HUES48 (cell line): ENCODE measurements around the gene MAGEC2.

Source experiments
- H3K27ac ChIP-seq: one replicate; pipeline ENCODE4 v1.7.0; 2013; ENCODE audit warnings: low read depth, low read length, inconsistent platforms
- H3K27me3 ChIP-seq: 2 replicates; pipeline ENCODE4 v1.6.1; 2013; ENCODE audit warnings: mild to moderate bottlenecking, low read length; ENCODE audit not compliant: control insufficient read depth, insufficient read depth
- H3K36me3 ChIP-seq: 2 replicates; pipeline ENCODE4 v1.6.1; 2013; ENCODE audit warnings: low read length; ENCODE audit not compliant: control insufficient read depth, insufficient read depth
- H3K4me1 ChIP-seq: 2 replicates; pipeline ENCODE4 v1.6.1; 2013; ENCODE audit warnings: mild to moderate bottlenecking, low read length; ENCODE audit not compliant: control insufficient read depth, insufficient read depth
- H3K4me3 ChIP-seq: 2 replicates; pipeline ENCODE4 v1.5.1; 2013; ENCODE audit warnings: mild to moderate bottlenecking, low read depth, low read length
- H3K9ac ChIP-seq: 2 replicates; pipeline ENCODE4 v1.6.1; 2013; ENCODE audit warnings: mild to moderate bottlenecking, low read depth, low read length, moderate library complexity
- H3K9me3 ChIP-seq: 2 replicates; pipeline ENCODE4 v1.6.1; 2013; ENCODE audit warnings: low read length; ENCODE audit not compliant: control insufficient read depth, insufficient read depth

Gene MAGEC2

DNA sequence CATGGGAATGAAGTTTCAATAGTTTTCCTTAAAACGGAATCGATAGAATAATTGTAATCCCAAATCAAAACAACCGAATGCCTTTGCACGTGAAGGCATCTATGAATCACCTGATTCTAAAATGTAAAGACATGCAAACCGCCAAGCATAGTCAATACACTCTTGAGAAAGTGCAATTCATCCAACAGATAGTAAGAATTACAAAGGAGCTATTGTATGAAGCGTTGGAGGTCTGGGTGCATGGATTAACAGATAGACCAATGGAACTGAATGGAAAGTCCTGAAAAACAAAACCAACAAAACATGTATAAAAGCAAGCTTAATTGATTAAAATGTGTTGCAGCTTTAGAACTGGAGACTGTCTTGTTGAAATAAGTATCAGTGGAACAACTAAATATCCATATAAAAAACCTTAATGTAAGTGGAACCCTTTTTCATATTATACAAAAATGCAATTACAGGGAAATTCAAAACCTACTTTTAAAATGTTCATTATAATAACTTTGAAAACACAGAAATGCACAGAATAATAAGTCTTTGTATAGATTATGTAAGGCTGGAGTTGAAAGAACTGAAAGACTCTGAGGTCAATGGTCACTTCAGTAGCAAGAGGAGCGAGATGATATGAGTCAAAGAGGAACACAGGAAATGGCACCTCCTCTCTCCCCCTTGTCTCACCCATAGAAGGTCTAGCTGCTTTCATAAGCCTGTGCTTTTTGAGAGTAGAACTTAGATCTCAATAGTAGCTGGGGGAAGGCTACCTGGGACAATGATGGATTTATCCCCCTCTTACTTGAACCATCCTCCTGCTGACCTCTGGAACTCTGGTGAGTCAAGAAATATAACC is 20.1 kb downstream of the MAGEC2 start:
- Histone ChIP-seq H3K4me1 (no peaks in the 10 kb centered on the region), H3K27me3 (no peaks in the 10 kb centered on the region), H3K9me3 (peaks cover 25% of the 10 kb centered on the region), H3K36me3 (no peaks in the 10 kb centered on the region), H3K27ac (no peak overlapping the region), H3K9ac (no peak overlapping the region), H3K4me3 (no peak overlapping the region)

DNA sequence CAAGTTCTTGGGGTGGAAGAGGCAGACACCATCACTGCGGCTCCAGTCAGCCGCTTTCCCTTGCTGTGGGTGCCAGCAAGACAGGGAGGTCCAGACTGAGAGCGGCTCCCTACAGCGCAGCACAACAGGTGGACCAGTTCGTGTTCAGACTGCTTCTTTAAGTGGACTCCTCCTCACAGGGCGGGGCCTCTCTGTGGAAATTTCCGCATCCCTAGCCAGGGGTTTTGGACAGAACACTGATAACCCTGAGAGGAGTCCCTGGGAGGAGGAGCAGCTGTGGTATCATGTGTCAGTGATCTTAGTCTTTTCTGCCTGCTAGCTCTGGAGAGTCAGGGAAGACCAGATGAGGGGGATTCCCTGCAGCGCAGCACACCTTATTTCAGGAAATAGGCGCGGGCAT is 48.5 kb downstream of the MAGEC2 start:
- Histone ChIP-seq H3K9ac (no peak overlapping the region), H3K4me3 (no peak overlapping the region)

More for the DNA sequence above, 48.5 kb downstream of the MAGEC2 start:
- Histone ChIP-seq H3K27me3 (no peaks in the 10 kb centered on the region), H3K27ac (no peak overlapping the region), H3K4me1 (peaks cover 8% of the 10 kb centered on the region; the same call in 1 of the 2 replicates), H3K9me3 (peaks cover 13% of the 10 kb centered on the region), H3K36me3 (no peaks in the 10 kb centered on the region)
